Measurements from ENCODE around the gene LAMC2. TPM values are rescaled to one million over a fixed set of nuclear protein-coding genes. Genes with fewer than 3 reads are reported as not detected.

Gene LAMC2
- total RNA-seq, 1 donor from 2014 or later, result 1.2 TPM

GRCh38 chr1:183281553-183282091 is 95.6 kb downstream of the LAMC2 start:
- no peaks in the 10 kb centered on the region for H3K9me3 ChIP-seq (replicated peaks)
- intact Hi-C loops (cut with micrococcal nuclease), result loop anchor here (5.0 kb wide), 1 partner anchor 36 kb away; no protein-coding TSS in a partner anchor
- H3K4me3 ChIP-seq, result peak overlapping the region; percentile 40
- TF ChIP-seq CTCF (IDR thresholded peaks at IDR 0.05; ENCODE audit: borderline replicate concordance), result peak; percentile 97
- peak; percentile 92 for DNase-seq
- H3K36me3 ChIP-seq, result no peaks in the 10 kb centered on the region
- no peaks in the 10 kb centered on the region for H3K27me3 ChIP-seq (ENCODE audit: low read depth)
- peaks cover 72% of the 10 kb centered on the region for H3K4me1 ChIP-seq
- peak overlapping the region; percentile 95 for H3K27ac ChIP-seq (replicated peaks)

GRCh38 chr1:183282101-183282855 is 96.2 kb downstream of the LAMC2 start:
- Histone ChIP-seq H3K27me3 (ENCODE audit: low read depth) (no peaks in the 10 kb centered on the region), H3K36me3 (no peaks in the 10 kb centered on the region), H3K27ac (replicated peaks) (peak overlapping the region; percentile 95), H3K9me3 (replicated peaks) (no peaks in the 10 kb centered on the region), H3K4me3 (peak overlapping the region; percentile 40), H3K4me1 (peaks cover 79% of the 10 kb centered on the region)
- TF ChIP-seq CTCF (IDR thresholded peaks at IDR 0.05; ENCODE audit: borderline replicate concordance), result no peak
- no peak for DNase-seq
- intact Hi-C loops (cut with micrococcal nuclease), result loop anchor here (5.0 kb wide), 1 partner anchor 35 kb away; no protein-coding TSS in a partner anchor

GRCh38 chr1:183283286-183283685 is 97.2 kb downstream of the LAMC2 start:
- intact Hi-C loops (cut with micrococcal nuclease), result loop anchor here (5.0 kb wide), 1 partner anchor 34 kb away; no protein-coding TSS in a partner anchor
- no peak overlapping the region for H3K4me3 ChIP-seq
- H3K27ac ChIP-seq (replicated peaks), result peak overlapping the region; percentile 95
- no peaks in the 10 kb centered on the region for H3K36me3 ChIP-seq
- DNase-seq, result no peak
- peaks cover 83% of the 10 kb centered on the region for H3K4me1 ChIP-seq
- TF ChIP-seq CTCF (IDR thresholded peaks at IDR 0.05; ENCODE audit: borderline replicate concordance), result no peak
- no peaks in the 10 kb centered on the region for H3K27me3 ChIP-seq (ENCODE audit: low read depth)
- no peaks in the 10 kb centered on the region for H3K9me3 ChIP-seq (replicated peaks)

- no peak for TF ChIP-seq CTCF (IDR thresholded peaks at IDR 0.05; ENCODE audit: borderline replicate concordance)
- Histone ChIP-seq H3K36me3 (no peaks in the 10 kb centered on the region), H3K27ac (replicated peaks) (peak overlapping the region; percentile 95), H3K4me3 (no peak overlapping the region), H3K9me3 (replicated peaks) (no peaks in the 10 kb centered on the region), H3K4me1 (peaks cover 83% of the 10 kb centered on the region), H3K27me3 (ENCODE audit: low read depth) (no peaks in the 10 kb centered on the region)
- no peak for DNase-seq
- intact Hi-C loops (cut with micrococcal nuclease), result loop anchor here (5.0 kb wide), 1 partner anchor 33 kb away; no protein-coding TSS in a partner anchor
Observed at GRCh38 chr1:183284086-183284485, 98.0 kb downstream of the LAMC2 start.

GRCh38 chr1:183285256-183285655 is 99.2 kb downstream of the LAMC2 start:
- no peak for TF ChIP-seq CTCF (IDR thresholded peaks at IDR 0.05; ENCODE audit: borderline replicate concordance)
- peaks cover 86% of the 10 kb centered on the region for H3K4me1 ChIP-seq
- H3K9me3 ChIP-seq (replicated peaks), result no peaks in the 10 kb centered on the region
- DNase-seq, result no peak
- intact Hi-C loops (cut with micrococcal nuclease), result no loop called here
- no peaks in the 10 kb centered on the region for H3K36me3 ChIP-seq
- peak overlapping the region; percentile 95 for H3K27ac ChIP-seq (replicated peaks)
- no peak overlapping the region for H3K4me3 ChIP-seq
- H3K27me3 ChIP-seq (ENCODE audit: low read depth), result no peaks in the 10 kb centered on the region
